Left forelimb (tissue), 1 donor: ENCODE results near the gene WDR74.
"Not testable (repeated sequence)": the region's sequence is repeated elsewhere in the genome, so short reads cannot be mapped to it uniquely, and the experiment has no call there.

ENCODE experiments used
- DNase-seq: peaks from one replicate; pipeline ENCODE4 v3.0.0-alpha.2; 2018; ENCODE audit warnings: low spot score

Gene WDR74

DNA sequence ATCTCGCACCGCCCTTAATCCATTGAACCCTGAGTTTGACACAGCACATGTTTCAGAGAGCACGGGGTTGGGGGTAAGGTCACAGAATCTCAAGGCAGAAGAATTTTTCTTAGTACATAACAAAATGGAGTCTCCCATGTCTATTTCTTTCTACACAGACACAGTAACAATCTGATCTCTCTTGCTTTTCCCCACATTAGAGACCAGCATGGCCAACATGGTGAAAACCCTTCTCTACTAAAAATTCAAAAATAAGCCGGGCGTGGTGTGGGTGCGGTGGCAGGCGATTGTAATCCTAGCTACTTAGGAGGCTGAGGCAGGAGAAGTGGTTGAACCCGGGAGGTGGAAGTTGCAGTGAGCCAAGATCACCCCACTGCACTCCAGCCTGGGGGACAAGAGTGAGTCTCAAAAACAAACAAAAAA, 19.9 kb upstream of the WDR74 start:
- DNase-seq, result not testable (repeated sequence)

- DNase-seq, result no peak
Observed at GRCh38 chr11:62858201-62858600, 18.8 kb upstream of the WDR74 start.

DNA sequence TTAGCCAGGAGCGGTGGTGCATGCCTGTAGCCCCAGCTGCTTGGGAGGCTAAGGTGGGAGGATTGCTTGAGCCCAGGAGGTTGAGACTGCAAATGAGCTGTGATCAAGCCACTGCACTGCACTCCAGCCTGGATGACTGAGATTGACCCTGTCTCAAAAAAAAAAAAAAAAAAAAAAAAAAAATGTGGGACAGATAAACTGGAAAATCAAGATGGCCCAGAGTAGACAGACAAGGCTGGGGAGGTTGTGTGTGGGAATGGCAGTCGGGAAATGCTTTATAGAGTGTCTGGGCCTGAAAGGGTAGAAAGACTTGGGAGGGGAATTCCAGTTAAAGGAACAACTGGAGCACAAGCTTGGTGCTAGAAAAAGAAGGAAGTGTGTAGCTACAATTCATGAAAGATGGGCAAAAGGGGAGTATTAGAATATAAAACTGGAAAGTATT, 18.2 kb upstream of the WDR74 start:
- no peak for DNase-seq

DNA sequence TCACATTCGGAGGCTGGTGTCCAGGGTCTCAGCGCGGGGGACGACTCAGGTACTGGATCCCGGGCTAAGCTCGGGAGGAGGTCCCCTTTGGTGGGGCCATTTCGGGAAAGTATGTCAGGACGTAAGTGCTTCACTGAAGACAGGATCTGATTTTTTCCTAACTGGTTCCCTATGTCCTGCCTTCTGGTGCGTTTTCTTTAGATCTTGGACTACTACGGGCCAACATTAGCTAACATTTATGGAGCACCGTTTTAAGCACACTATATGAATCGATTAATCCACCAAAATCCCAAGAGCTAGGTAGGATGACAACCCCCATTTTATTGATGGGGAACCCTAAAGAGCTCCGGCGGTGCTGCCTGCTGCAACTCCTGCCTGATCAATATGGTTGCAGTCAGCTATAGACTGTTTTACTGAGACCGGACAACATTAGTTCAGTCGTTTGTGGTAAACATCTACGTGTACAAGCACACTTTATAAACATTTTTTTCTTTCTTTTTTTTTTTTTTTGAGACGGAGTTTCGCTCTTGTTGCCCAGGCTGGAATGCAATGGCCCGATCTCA, 17.0 kb upstream of the WDR74 start:
- DNase-seq, result no peak

DNA sequence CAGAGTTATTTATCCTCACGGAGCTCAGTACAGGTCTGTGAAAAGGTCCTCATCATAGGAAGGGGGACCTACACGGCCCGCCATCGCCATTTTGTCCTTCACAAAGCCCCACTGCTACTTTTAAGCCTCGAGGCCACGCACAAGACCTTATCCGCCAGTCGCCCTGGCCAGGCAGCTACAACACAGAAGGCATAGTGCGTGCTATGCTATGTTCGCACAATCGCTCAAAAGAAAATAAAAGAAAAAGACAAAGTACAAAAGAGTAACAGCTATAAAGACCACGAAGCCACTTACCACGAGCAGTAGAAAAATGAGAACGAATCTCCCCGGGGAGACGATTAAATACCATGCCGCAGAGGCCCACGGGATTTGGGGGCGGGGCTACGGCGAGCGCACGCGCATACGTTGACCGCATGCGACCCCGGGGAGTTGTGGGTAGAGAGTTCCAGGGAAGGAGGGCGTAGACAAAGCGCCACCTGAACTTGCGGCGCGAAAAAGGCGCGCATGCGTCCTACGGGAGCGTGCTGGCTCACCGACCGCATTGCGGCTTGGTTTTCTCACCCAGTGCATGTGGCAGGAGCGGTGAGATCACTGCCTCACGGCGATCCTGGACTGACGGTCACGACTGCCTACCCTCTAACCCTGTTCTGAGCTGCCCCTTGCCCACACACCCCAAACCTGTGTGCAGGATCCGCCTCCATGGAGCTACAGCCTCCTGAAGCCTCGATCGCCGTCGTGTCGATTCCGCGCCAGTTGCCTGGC, 16.4 kb upstream of the WDR74 start:
- DNase-seq, result peak; percentile 97

GRCh38 chr11:62854825-62855570, 15.6 kb upstream of the WDR74 start:
- DNase-seq, result no peak

- no peak for DNase-seq
Observed at GRCh38 chr11:62854013-62854824, 14.8 kb upstream of the WDR74 start.

- DNase-seq, result no peak
Observed at GRCh38 chr11:62853279-62853965, 14.0 kb upstream of the WDR74 start.

GRCh38 chr11:62852523-62853188, 13.3 kb upstream of the WDR74 start:
- no peak for DNase-seq

- no peak for DNase-seq
Observed at GRCh38 chr11:62851807-62852522, 12.6 kb upstream of the WDR74 start.

- no peak for DNase-seq
Observed at GRCh38 chr11:62850911-62851806, 11.8 kb upstream of the WDR74 start.

DNA sequence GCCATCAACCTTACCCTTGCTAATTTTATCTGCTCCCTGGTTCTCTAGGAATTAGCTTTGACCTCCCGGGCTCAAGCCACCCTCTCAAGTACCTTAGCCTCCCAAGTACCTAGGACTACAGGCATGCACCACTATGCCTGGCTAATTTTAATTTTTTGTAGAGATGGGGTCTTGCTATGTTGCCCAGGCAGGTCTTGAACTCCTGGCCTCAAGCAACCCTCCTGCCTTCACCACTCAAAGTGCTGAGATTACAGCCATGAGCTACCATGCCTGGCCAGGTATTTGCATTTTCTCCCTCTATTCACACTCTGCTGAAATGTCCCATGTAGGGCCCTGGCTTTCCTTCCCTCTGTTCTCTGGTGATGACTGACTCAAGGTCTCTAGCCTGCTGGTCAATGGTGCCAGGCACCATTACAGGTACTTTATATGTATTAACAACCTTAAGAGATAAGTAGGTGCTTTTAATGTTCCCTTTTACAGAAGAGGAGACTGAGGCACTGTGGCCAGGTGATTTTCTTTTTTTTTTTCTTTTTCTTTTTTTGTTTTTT, 8.5 kb upstream of the WDR74 start:
- no peak for DNase-seq

GRCh38 chr11:62846177-62846576, 6.8 kb upstream of the WDR74 start:
- no peak for DNase-seq

GRCh38 chr11:62844154-62844553, 4.8 kb upstream of the WDR74 start:
- no peak for DNase-seq

GRCh38 chr11:62843466-62843865, 4.1 kb upstream of the WDR74 start:
- no peak for DNase-seq

GRCh38 chr11:62842891-62843290, 3.5 kb upstream of the WDR74 start:
- DNase-seq, result not testable (repeated sequence)

- peak; percentile 89 for DNase-seq
Observed at GRCh38 chr11:62842171-62842741, 2.9 kb upstream of the WDR74 start.

DNA sequence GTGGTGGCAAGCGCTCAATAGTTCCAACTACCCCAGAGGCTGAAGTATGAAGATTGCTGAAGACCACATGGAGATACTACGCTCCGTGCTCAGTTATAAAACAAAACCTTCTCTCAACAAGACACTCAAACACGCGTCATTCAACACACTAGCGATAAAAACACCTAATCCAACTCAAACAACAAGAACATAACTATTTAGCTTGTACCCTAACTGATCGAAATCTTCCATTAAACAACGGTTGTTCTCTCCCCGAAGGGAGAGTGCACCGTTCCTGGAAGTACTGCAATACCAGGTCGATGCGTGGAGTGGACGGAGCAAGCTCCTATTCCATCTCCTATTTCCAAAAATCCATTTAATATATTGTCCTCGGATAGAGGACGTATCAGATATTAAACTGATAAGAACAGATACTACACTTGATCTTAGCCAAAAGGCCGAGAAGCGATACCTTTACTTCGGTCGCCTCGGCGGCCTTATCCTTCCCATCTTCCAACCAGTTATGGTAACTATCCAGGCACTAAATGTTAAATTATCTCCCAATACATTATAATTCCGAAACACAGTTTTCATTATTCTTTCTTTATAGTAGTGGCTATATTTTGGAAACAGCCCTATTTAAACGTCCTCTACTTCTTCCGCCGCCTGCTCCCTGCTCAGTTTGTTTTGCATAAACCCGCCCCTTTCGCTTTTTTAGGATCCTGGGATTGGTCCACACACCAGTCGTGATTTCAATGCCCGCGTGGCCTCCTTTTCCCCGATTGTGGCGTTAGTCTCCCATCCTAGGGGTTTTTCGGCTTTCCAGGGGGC, 2.2 kb upstream of the WDR74 start:
- DNase-seq, result peak; percentile 92
